GM18511 (cell line): ENCODE measurements around the gene TLE5.
A peak's percentile ranks its signal among the peaks of the same experiment; 100 is the strongest.
"Not testable (repeated sequence)": the region's sequence is repeated elsewhere in the genome, so short reads cannot be mapped to it uniquely, and the experiment has no call there.

Experiments used
- ATAC-seq: cut with Tn5 transposase; IDR thresholded peaks from one replicate; pipeline ENCODE4 v1.9.1; 2021; ENCODE audit warnings: mild to moderate bottlenecking, moderate library complexity; ENCODE audit not compliant: unreplicated experiment

TLE5 gene

GRCh38 chr19:3096902-3097326 lies 34.6 kb upstream of the TLE5 start:
- ATAC-seq, result no peak

- ATAC-seq, result no peak
These were observed 34.1 kb upstream of the TLE5 start for GRCh38 chr19:3096267-3096901.

GRCh38 chr19:3095441-3096191 lies 33.3 kb upstream of the TLE5 start:
- no peak for ATAC-seq

- ATAC-seq, result peak; percentile 13
These were observed 32.5 kb upstream of the TLE5 start for GRCh38 chr19:3094601-3095440.

GRCh38 chr19:3089299-3089855 lies 27.1 kb upstream of the TLE5 start:
- ATAC-seq, result not testable (repeated sequence)

GRCh38 chr19:3087769-3088168 lies 25.5 kb upstream of the TLE5 start:
- ATAC-seq, result no peak

- no peak for ATAC-seq
These were observed 22.6 kb upstream of the TLE5 start for GRCh38 chr19:3084943-3085342.

- ATAC-seq, result no peak
These were observed 21.7 kb upstream of the TLE5 start for GRCh38 chr19:3083964-3084363.

GRCh38 chr19:3082331-3082730 lies 20.0 kb upstream of the TLE5 start:
- ATAC-seq, result no peak

- no peak for ATAC-seq
These were observed 18.0 kb upstream of the TLE5 start for GRCh38 chr19:3080286-3080685.

GRCh38 chr19:3079578-3079977 lies 17.3 kb upstream of the TLE5 start:
- ATAC-seq, result no peak

GRCh38 chr19:3075605-3076431 lies 13.5 kb upstream of the TLE5 start:
- no peak for ATAC-seq

GRCh38 chr19:3073931-3074595 lies 11.8 kb upstream of the TLE5 start:
- no peak for ATAC-seq

GRCh38 chr19:3073159-3073563 lies 10.9 kb upstream of the TLE5 start:
- ATAC-seq, result no peak

GRCh38 chr19:3071768-3072167 lies 9.5 kb upstream of the TLE5 start:
- no peak for ATAC-seq

- ATAC-seq, result no peak
These were observed 5.8 kb upstream of the TLE5 start for GRCh38 chr19:3068071-3068470.

GRCh38 chr19:3067563-3067962 lies 5.3 kb upstream of the TLE5 start:
- ATAC-seq, result no peak

- ATAC-seq, result no peak
These were observed 4.3 kb upstream of the TLE5 start for GRCh38 chr19:3066482-3067049.

- peak; percentile 60 for ATAC-seq
These were observed 3.5 kb upstream of the TLE5 start for GRCh38 chr19:3065675-3066357.
